Measurements from ENCODE around the gene GRHL3.

The GRHL3 gene

GRCh38 chr1:24311741-24312140 is 7.4 kb upstream of the GRHL3 start:
- H3K4me1 ChIP-seq, result no peaks in the 10 kb centered on the region
- H3K27me3 ChIP-seq, result no peaks in the 10 kb centered on the region
- no peak for DNase-seq
- no peak overlapping the region for H3K4me3 ChIP-seq (ENCODE audit: low read depth, low read length)
- H3K9me3 ChIP-seq, result no peaks in the 10 kb centered on the region
- no peaks in the 10 kb centered on the region for H3K36me3 ChIP-seq
- TF ChIP-seq, protein P1, sequence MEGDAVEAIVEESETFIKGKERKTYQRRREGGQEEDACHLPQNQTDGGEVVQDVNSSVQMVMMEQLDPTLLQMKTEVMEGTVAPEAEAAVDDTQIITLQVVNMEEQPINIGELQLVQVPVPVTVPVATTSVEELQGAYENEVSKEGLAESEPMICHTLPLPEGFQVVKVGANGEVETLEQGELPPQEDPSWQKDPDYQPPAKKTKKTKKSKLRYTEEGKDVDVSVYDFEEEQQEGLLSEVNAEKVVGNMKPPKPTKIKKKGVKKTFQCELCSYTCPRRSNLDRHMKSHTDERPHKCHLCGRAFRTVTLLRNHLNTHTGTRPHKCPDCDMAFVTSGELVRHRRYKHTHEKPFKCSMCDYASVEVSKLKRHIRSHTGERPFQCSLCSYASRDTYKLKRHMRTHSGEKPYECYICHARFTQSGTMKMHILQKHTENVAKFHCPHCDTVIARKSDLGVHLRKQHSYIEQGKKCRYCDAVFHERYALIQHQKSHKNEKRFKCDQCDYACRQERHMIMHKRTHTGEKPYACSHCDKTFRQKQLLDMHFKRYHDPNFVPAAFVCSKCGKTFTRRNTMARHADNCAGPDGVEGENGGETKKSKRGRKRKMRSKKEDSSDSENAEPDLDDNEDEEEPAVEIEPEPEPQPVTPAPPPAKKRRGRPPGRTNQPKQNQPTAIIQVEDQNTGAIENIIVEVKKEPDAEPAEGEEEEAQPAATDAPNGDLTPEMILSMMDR (IDR thresholded peaks at IDR 0.05; ENCODE audit: low read depth, low read length), result no peak

GRCh38 chr1:24315391-24315790 is 3.8 kb upstream of the GRHL3 start:
- TF ChIP-seq, protein P1 (IDR thresholded peaks at IDR 0.05; ENCODE audit: low read depth, low read length), result no peak
- Histone ChIP-seq H3K4me1 (no peaks in the 10 kb centered on the region), H3K27me3 (peaks cover 9% of the 10 kb centered on the region), H3K36me3 (no peaks in the 10 kb centered on the region), H3K9me3 (no peaks in the 10 kb centered on the region), H3K4me3 (ENCODE audit: low read depth, low read length) (no peak overlapping the region)
- DNase-seq, result no peak

GRCh38 chr1:24316645-24317044 is 2.5 kb upstream of the GRHL3 start:
- Histone ChIP-seq H3K4me3 (ENCODE audit: low read depth, low read length) (no peak overlapping the region), H3K4me1 (no peaks in the 10 kb centered on the region), H3K9me3 (no peaks in the 10 kb centered on the region), H3K27me3 (peaks cover 20% of the 10 kb centered on the region), H3K36me3 (no peaks in the 10 kb centered on the region)
- TF ChIP-seq, protein P1 (IDR thresholded peaks at IDR 0.05; ENCODE audit: low read depth, low read length), result no peak
- no peak for DNase-seq

GRCh38 chr1:24317081-24317480 is 2.1 kb upstream of the GRHL3 start:
- no peak overlapping the region for H3K4me3 ChIP-seq (ENCODE audit: low read depth, low read length)
- DNase-seq, result no peak
- H3K4me1 ChIP-seq, result no peaks in the 10 kb centered on the region
- peaks cover 24% of the 10 kb centered on the region for H3K27me3 ChIP-seq
- H3K36me3 ChIP-seq, result no peaks in the 10 kb centered on the region
- TF ChIP-seq, protein P1 (IDR thresholded peaks at IDR 0.05; ENCODE audit: low read depth, low read length), result no peak
- H3K9me3 ChIP-seq, result no peaks in the 10 kb centered on the region

- Histone ChIP-seq H3K4me3 (ENCODE audit: low read depth, low read length) (no peak overlapping the region), H3K4me1 (no peaks in the 10 kb centered on the region), H3K9me3 (no peaks in the 10 kb centered on the region), H3K27me3 (peaks cover 33% of the 10 kb centered on the region), H3K36me3 (no peaks in the 10 kb centered on the region)
- no peak for DNase-seq
- TF ChIP-seq, protein P1 (IDR thresholded peaks at IDR 0.05; ENCODE audit: low read depth, low read length), result no peak
Measured at GRCh38 chr1:24317956-24318614, 1.1 kb upstream of the GRHL3 start.

DNA sequence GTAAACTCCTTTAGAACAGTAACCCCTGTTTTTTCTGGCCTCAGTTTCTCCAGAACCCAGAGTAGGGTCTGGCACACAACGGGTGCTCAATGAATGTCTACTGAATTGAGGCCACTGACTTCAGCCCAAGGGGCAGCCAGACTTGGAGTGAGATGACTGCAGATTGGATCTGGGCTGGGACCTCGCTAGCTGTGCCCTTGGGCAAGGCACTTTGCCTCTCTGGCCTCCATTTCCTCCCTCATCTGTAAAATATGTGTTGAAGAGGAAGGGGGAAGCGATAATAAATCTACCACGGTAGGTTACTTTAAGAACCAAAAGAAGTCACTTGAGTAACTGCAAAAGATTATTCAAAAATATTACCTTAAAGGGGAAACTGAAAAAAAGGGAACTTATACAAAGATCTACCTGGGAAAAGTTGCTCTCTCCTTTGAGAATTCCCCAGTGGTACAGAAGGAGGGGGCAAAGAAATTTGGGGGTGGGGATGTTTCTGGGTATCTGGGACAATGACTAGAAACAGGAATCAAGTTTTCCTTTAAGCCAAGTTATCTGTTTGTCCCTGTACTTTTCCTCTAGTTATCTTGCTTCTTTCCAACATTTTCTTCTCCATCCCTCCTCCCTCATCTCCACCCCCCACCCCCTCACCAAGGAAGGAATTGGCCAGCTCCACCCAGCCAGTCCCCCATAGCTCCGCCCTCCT is 394 bp upstream of the GRHL3 start:
- no peak for DNase-seq
- TF ChIP-seq, protein P1 (IDR thresholded peaks at IDR 0.05; ENCODE audit: low read depth, low read length), result no peak
- Histone ChIP-seq H3K4me3 (ENCODE audit: low read depth, low read length) (no peak overlapping the region), H3K9me3 (no peaks in the 10 kb centered on the region), H3K4me1 (no peaks in the 10 kb centered on the region), H3K36me3 (no peaks in the 10 kb centered on the region), H3K27me3 (peaks cover 36% of the 10 kb centered on the region)

Measured in BE2C (cell line).